ENCODE measurements around the gene C3orf22.

C3orf22 gene

GRCh38 chr3:126526668-126527005 lies 32.1 kb downstream of the C3orf22 start:
- no peak for DNase-seq

- DNase-seq: no peak
Measured at GRCh38 chr3:126525853-126526667, 32.7 kb downstream of the C3orf22 start.

GRCh38 chr3:126525091-126525852 lies 33.5 kb downstream of the C3orf22 start:
- no peak for DNase-seq

GRCh38 chr3:126524429-126524988 lies 34.2 kb downstream of the C3orf22 start:
- no peak for DNase-seq

- DNase-seq: no peak
Measured at GRCh38 chr3:126523745-126524428, 34.8 kb downstream of the C3orf22 start, which contains the start of gene CHST13. TSS of gene CHST13 (plus strand) at chr3:126524155. CDS start at chr3:126524333, 178 bp downstream.

- DNase-seq: peak; percentile 45
Measured at GRCh38 chr3:126522363-126522788, 36.4 kb downstream of the C3orf22 start.

GRCh38 chr3:126521122-126521891 lies 37.4 kb downstream of the C3orf22 start:
- no peak for DNase-seq

- no peak for DNase-seq
Measured at GRCh38 chr3:126519506-126520455, 39.0 kb downstream of the C3orf22 start.

GRCh38 chr3:126518779-126519177 lies 40.0 kb downstream of the C3orf22 start:
- no peak for DNase-seq

GRCh38 chr3:126517986-126518778 lies 40.5 kb downstream of the C3orf22 start:
- no peak for DNase-seq

GRCh38 chr3:126517291-126517951 lies 41.3 kb downstream of the C3orf22 start, which contains the start of gene UROC1:
TSS of gene UROC1 (minus strand) at chr3:126517773. CDS start at chr3:126517719, 54 bp downstream.
- DNase-seq: no peak

GRCh38 chr3:126516936-126517290 lies 41.8 kb downstream of the C3orf22 start:
- no peak for DNase-seq

GRCh38 chr3:126516152-126516935 lies 42.4 kb downstream of the C3orf22 start:
- no peak for DNase-seq

GRCh38 chr3:126515066-126515706 lies 43.5 kb downstream of the C3orf22 start:
- DNase-seq: no peak

GRCh38 chr3:126514161-126514560 lies 44.6 kb downstream of the C3orf22 start:
- DNase-seq: no peak

- DNase-seq: no peak
Measured at GRCh38 chr3:126512916-126513650, 45.6 kb downstream of the C3orf22 start.

GRCh38 chr3:126512026-126512425 lies 46.7 kb downstream of the C3orf22 start:
- DNase-seq: no peak

- DNase-seq: no peak
Measured at GRCh38 chr3:126511291-126511690, 47.4 kb downstream of the C3orf22 start.
